ENCODE data around the gene EPHA7. TPM values are rescaled to one million over a fixed set of nuclear protein-coding genes. Genes with fewer than 3 reads are reported as not detected.

Gene EPHA7
- total and polyA plus RNA-seq, 2 of the 13 experiments (the other 11 are each of a cell fraction or from before 2014, with no cell fraction given), result not detected

DNA sequence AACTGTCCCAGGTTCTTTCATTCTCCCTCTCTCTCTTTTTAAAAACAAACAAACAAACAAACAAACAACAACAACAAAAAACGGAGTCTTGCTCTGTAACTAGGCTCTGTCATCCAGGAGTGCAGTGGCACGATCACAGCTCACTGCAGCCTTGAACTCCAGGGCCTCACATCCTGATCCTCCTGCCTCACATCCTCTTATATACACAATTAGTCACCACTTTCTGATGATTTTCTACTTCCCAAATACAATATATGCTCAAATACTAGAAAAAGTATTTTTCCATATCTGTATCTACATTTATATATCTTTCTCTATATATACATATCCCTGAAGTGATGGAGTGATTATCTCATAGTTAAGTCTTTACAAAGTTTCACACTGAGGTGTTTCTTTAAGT is 170.7 kb downstream of the EPHA7 start:
- 0% methylated on average over 2 of the region's 2 CpGs for WGBS (ENCODE audit: low lambda C conversion rate)
- H3K9ac ChIP-seq (ENCODE audit: insufficient read depth, low read depth, low read length), result no peak overlapping the region
- ATAC-seq (no peak), FAIRE-seq (no peak), DNase-seq (ENCODE audit: low spot score) (no peak)
- in situ Hi-C loops (cut with HindIII; ENCODE audit: extremely low pct_ligation_motif_present, low pct_unique_long_range_greater_than_20kb), result no loop called here
- no peak overlapping the region for H3K4me2 ChIP-seq (ENCODE audit: low read depth, low read length)
- no peaks in the 10 kb centered on the region for H3K79me2 ChIP-seq (ENCODE audit: insufficient read depth, low read length)
- POLR2A ChIA-PET, result no interaction called here
- H3K27me3 ChIP-seq (ENCODE audit: control insufficient read depth in 1 of 2, insufficient read depth in 2 of 2, low read length in 2 of 2), result no peaks in the 10 kb centered on the region
- intact Hi-C loops (cut with micrococcal nuclease; ENCODE audit: unreplicated experiment), result no loop called here
- BruUV-seq (replicated peaks), result no TSS peak
- no peaks in the 10 kb centered on the region for H3K9me3 ChIP-seq (ENCODE audit: low read length)
- CTCF ChIA-PET (ENCODE audit: low intra/inter-chr PET ratio, low total read pairs), result no interaction called here
- H2AFZ ChIP-seq (ENCODE audit: low read length), result no peak overlapping the region
- no peaks in the 10 kb centered on the region for H4K20me1 ChIP-seq (ENCODE audit: insufficient read depth, low read length)
- H3K4me3 ChIP-seq (replicated peaks in 1 of 3; ENCODE audit: insufficient read depth in 1 of 3, low read depth in 2 of 3, low read length in 3 of 3), result no peak overlapping the region
- no peaks in the 10 kb centered on the region for H3K4me1 ChIP-seq (ENCODE audit: insufficient read depth, low read length)
- no peaks in the 10 kb centered on the region for H3K36me3 ChIP-seq (replicated peaks in 1 of 2; ENCODE audit: control insufficient read depth in 1 of 2, insufficient read depth in 2 of 2, low read length in 2 of 2)
- no peak overlapping the region for H3K27ac ChIP-seq (ENCODE audit: extremely low read length, insufficient read depth, low read length)
- TF ChIP-seq ZFAT (CRISPR knock-in tag; conservative IDR thresholded peaks at IDR 0.05), result no peak
- TF ChIP-seq NAIF1 (CRISPR knock-in tag; IDR thresholded peaks at IDR 0.05; ENCODE audit: borderline replicate concordance), result no peak

DNA sequence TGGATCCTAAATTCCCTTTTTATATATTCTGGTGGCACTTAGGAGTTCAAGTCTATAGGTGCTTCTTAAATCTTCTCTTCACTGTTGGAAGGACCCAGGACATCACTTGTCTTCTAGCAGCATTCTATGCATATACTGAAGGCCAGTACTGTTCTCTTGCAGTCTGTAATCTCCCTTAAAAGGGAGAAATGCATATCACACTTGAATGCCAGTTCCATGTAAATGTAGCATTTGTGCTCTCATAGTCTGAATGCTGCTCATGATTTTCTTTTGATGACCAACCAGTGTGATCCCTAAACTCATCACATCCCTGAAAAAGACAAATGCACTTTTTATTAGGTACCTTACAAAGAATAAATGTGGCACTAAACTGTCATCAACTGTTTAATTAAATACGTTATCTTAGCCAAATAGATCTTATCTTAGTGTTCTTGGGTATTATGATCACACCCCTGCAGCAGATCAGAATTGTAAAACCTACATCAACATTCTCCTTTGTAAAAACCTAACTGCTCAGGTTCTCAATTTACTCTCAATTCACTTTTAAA is 176.1 kb downstream of the EPHA7 start:
- in situ Hi-C loops (cut with HindIII; ENCODE audit: extremely low pct_ligation_motif_present, low pct_unique_long_range_greater_than_20kb), result no loop called here
- Histone ChIP-seq H3K9me3 (ENCODE audit: low read length) (no peaks in the 10 kb centered on the region), H2AFZ (ENCODE audit: low read length) (no peak overlapping the region), H3K27ac (ENCODE audit: extremely low read length, insufficient read depth, low read length) (no peak overlapping the region), H3K9ac (ENCODE audit: insufficient read depth, low read depth, low read length) (no peak overlapping the region), H3K4me1 (ENCODE audit: insufficient read depth, low read length) (no peaks in the 10 kb centered on the region), H3K79me2 (ENCODE audit: insufficient read depth, low read length) (no peaks in the 10 kb centered on the region), H3K4me2 (ENCODE audit: low read depth, low read length) (no peak overlapping the region), H3K4me3 (replicated peaks in 1 of 3; ENCODE audit: insufficient read depth in 1 of 3, low read depth in 2 of 3, low read length in 3 of 3) (no peak overlapping the region), H3K27me3 (ENCODE audit: control insufficient read depth in 1 of 2, insufficient read depth in 2 of 2, low read length in 2 of 2) (no peaks in the 10 kb centered on the region), H3K36me3 (replicated peaks in 1 of 2; ENCODE audit: control insufficient read depth in 1 of 2, insufficient read depth in 2 of 2, low read length in 2 of 2) (no peaks in the 10 kb centered on the region), H4K20me1 (ENCODE audit: insufficient read depth, low read length) (no peaks in the 10 kb centered on the region)
- BruUV-seq (replicated peaks), result no TSS peak
- ATAC-seq (no peak), DNase-seq (ENCODE audit: low spot score) (no peak), FAIRE-seq (no peak)
- no peak for TF ChIP-seq ZNF75D (CRISPR knock-in tag; IDR thresholded peaks at IDR 0.05; ENCODE audit: borderline replicate concordance)
- no peak for TF ChIP-seq ZNF746 (CRISPR knock-in tag; IDR thresholded peaks at IDR 0.05)
- 11% methylated on average over 1 of the region's 1 CpG for WGBS (ENCODE audit: low lambda C conversion rate)
- ChIA-PET CTCF (ENCODE audit: low intra/inter-chr PET ratio, low total read pairs) (no interaction called here), POLR2A (no interaction called here)
- intact Hi-C loops (cut with micrococcal nuclease; ENCODE audit: unreplicated experiment), result no loop called here
